HG03469 (cell line): ENCODE results near the gene STUM.

ENCODE experiments used
- ATAC-seq: cut with Tn5 transposase; IDR thresholded peaks from one replicate; pipeline ENCODE4 v1.9.1; 2021; ENCODE audit warnings: mild to moderate bottlenecking, moderate library complexity, moderate number of reproducible peaks; ENCODE audit not compliant: unreplicated experiment

The STUM gene

DNA sequence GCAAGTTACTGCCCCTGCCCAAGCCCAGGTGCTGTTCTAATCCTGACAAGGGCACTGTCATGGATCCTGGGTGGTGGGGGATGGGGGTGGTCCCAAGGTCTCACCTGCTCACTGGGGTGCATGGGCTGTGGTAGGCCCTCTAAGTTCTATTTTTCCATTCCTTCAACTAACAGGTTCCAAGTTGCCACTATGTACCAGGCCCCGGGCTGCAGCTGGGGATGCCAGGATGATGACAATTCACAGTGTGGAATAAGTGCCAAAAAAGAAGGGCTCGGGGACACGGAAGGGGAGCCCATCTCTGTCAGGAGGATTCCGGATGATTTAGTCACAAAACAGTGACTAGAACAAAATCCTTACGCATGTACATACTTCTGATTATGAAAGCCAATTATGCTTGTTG, 76.0 kb downstream of the STUM start:
- no peak for ATAC-seq

DNA sequence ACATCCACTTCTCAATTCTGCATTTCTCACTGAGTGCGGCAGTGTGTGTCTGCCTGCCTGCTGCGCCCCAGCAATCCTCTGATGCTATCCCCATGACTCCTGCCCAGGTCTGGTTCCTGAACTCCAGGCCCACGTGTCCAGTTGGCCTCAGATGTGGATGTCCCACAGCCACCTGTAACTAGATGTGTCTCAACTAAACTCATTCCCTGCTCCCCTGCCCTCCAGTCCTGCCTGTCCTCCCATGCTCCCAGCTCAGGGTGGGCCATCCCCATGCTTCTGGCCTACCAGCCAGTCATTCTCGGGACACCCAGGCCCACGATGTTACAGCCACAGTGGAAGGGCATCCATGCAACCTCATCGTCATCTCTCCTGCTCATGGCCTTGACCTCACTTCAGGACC, 76.8 kb downstream of the STUM start:
- no peak for ATAC-seq

DNA sequence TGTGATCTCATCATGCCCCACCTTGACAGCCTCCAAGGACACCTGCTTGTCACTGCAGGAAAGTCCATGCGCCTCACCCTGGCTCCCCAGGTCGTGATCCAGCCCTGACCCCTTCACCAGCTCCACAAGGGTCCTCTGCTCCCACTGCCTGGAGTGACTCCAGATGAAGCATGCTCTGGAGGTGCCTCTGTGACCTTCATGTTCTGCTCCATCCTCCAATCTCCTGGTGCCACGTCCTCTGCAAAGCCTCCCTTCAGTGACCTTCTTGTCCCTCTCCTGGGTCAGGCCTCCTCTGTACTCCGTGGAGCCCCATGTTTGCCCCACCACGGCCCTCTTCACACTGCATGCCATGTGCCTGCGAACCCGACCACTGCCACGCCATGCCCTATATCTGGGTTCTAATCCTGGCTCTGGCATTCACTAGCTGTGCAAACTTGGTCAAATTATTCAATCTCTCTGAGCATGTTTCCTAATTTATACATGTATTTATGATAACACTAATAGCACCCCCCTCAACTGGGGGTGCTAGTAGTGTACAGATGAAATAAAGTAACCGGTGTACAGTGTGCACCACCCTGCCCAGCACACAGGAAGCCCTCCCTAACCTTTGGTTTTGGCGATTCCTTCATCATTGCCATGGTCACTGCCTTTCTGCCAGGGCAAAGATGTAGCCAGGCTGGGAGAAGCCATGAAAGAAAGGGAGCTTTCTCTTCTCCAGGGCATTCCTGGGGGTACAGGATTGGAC, 77.4 kb downstream of the STUM start:
- ATAC-seq: no peak

DNA sequence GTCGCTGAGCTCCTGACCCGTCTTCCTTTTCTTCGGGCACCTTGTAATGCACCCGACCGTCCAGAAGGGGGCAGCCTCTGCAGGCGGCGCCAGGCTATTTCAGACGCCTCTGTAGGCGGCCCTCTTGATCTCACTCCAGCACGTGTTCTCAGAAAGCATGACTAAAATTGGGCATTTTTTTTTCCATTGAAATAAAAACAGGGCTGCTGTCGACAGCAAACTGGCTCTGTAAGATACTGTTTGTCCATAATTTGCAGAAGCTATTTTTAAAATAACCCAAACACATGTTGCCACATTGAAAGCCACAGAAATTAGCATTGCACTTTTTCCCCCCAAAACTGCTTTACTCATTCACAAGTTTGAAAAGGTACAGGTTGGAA, 78.0 kb downstream of the STUM start:
- peak; percentile 48 for ATAC-seq

DNA sequence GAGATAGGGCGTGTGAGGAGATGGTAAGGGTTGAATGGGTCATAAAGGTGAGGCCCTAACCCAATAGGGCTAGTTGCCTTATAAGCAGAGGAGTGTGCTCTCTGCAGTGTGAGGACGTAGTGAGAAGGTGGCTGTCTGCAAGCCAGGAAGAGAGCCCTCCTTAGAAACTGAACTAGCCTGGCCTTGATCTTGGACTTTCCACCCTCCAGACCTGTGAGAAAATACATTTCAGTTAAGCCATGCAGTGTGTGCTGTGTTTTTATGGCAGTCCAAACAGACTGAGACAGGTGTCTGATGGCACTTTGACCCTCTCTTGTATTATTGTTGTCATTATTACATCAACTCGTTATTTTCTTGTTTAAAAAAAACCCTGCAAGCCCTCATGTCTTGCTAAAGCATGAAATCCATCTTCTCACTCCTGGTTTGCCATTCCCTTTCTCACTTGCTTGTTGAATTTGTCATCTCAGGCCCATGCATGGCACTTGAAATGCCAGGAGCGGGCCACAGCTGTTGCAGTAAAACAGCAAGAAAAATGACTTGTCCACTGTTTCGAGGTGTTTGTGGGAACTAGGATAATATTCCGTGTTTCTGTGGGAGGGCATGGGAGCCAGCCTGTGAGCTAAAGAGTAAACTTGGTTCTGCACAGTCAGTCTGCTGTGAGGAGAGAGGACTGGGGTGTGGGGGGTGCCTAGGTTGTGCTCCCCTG, 78.6 kb downstream of the STUM start:
- no peak for ATAC-seq

DNA sequence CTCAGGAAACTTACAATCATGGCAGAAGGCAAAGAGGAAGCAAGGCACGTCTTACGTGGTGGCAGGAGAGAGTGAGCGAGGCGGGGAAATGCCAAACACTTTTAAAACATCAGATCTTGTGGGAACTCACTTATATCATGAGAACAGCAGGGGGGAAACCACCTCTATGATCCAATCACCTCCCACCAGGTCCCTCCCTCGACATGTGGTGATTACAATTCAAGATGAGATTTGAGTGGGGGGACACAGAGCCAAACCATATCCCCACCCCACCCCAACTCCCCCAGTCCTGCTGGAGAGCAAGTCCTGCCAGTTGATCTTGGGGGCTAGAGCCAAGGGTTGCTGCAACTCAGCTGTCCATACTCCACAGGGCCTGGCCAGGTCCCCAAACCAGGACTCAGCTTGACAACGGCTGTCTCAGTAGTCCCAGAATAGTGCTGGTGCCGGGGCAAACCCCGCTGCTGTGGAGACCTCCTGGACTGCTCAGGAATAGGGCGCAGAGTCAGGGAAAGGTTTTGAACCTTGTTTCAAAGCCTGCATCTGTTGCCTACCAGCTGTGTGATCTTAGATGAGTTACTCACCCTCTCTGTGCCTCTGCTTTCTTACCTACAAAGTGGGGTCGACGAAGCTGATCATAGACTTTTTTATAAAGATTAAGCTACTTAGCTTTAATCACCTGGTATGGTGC, 79.5 kb downstream of the STUM start:
- no peak for ATAC-seq

DNA sequence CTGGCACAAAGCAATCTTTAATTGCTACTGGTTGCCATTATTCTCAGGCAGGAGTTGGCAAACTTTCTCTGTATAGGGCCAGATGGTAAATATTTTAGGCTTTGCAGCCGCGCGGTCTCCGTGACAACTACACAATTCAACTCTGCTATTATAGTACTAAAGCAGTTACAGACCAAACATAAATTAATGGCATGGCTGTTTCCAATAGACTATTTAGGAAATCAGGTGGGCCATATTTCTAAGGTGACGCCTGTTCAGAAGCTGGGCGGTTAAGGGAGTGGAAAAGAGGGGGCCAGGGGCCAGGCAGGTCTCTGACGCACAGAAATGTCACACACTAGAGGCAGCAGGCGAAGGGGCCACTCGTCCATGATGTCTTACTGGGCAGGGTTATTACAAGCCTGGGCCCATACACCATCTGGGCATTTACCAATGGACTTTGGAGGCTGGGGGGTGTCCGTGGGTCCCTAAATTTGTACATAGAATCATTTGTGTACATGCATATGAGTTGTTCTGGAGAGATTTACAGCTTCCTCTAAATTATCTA, 80.1 kb downstream of the STUM start:
- no peak for ATAC-seq

DNA sequence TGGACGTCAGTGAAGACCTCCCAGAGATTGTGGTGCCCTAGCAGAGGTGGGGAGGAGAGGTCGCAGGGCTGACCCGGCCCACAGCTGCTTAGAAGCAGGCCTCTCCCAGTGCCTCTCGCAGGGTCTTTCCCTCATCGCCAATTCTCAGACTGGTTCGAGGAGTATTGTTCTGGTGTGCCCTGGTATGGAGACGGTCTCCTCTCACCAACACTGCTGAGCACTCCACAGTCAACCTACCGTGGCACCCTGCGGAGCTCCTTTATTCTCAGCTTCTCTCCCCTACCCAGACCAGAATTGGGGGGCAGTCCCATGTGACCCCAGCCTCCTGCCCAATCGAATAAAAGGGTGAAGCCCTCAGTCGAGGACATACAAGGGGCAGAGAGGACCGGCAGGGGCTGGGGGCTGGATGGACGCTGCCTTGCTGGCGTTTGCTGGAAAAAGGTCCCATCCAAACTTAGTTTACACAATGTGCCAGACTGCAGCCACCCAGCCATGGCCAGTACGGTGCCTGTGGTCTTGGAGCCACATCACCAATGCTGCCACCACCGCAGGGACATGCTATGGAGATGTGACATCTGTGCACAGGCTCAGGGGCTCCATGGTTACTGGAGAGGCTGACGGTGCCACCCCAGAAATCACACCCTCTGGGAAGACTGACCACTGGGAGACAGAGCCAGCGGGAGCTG, 80.8 kb downstream of the STUM start:
- no peak for ATAC-seq

DNA sequence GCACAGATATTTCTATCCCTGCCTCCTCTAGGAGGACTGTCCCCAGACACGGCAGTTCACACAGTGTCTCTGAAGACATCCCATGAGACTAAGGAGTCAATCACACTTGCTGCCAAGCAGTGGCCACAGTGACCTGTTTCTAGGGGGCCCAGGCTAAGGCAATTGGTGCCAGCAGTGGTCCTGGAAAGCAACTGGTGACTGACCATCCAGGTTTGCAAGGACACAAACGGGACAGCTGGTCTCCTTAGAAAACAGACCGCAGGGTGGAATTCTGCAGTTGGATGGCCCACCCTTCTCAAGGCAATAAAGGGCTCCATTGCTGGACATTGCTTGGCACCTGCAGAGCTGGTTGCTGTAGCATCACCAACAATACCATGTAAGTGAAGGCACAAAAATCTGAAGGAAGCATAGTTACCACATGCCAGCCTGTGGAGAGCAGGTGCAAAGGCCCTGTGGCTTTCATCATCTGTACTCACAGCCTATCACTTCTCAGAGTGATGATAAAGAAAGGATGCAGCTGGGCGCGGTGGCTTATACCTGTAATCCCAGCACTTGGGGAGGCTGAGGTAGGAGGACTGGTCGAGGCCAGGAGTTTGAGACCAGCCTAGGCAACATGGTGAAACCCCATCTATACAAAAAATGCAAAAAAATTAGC, 81.5 kb downstream of the STUM start:
- no peak for ATAC-seq

DNA sequence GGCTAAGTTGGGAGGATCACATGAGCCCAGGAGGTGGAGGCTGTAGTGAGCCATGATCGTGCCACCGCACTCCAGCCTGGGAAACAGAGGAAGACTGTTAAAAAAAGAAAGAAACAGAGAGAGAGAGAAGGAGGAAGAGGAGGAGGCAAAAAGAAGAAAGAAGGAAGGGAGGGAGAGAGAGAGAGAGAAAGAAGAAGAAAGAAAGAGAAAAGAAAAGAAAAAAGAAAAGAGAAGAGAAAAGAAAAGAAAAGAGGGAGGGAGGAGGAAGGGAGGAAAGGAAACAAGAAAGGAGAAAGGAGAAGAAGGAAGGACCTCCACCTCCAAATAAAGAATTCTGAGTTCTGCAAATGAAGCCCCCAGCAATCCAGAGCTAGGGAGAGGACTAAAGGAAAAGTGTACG, 82.0 kb downstream of the STUM start:
- no peak for ATAC-seq

DNA sequence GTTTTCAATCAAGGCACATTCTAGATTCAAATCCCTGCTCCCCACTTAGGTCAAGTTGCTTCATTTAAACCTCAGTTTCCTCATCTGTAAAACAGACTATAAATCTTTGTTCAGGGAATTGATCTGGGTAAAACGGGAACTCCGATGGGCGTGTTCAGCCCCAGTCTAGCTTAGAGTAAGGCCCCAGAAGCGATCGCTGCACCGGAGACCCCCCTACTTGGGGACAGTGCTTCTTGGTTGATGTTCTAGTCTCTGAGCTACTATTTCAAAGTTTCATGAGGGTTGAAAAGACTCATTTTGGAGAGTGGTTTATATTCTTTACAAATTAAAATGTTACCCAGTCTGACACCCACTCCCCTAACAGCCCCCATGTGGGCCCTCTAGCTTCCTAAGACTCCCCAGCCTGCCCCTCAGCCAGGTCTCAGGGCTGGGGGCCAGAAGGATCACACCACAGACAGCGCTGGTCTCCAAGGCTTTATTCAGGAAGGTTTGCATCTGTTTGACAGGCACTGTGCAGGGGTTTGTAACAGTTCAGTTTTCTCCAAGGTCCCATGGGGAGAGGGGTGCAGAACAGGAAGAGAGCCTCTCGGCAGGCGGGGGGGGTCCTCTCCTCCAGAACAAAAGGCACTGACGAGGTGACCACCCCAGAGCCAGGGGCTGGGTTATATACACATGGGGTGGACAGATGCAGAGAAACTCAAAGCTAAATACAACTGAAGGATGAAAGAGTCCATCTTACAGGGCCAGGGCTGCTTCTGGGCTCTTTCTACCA, 82.9 kb downstream of the STUM start:
- no peak for ATAC-seq

DNA sequence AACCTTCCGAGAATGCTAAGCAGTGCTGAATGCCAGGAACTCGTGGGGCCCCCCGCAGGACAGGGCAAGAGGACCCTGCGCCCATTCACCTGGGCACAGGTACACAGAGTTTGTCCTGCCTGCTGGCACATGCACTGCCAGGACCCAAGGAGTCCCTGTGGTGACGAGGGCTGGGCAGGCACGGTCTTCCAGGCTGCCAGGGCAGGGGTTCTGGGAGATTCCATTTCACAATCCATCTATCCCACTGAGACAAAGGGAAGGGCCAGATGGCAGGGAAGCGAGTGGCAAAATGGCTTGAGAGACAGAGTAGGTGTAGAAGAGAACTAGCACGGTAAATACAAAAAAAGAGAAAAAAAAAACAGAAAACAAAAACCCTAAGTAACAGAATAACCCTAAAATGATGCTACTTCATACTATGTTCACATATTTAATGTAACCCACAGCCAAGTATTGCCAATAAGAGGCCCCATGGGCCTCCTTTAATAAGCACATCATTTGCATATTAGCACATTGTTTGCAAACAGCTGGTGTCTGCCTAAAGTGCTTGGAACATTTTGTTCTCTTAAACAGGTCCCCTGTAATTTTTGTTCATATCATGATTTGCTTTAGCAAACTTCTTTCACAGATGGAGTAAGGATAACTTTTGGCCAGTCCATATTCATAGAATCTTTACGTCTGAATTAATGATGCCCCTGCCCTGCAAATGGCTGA, 83.8 kb downstream of the STUM start:
- no peak for ATAC-seq

DNA sequence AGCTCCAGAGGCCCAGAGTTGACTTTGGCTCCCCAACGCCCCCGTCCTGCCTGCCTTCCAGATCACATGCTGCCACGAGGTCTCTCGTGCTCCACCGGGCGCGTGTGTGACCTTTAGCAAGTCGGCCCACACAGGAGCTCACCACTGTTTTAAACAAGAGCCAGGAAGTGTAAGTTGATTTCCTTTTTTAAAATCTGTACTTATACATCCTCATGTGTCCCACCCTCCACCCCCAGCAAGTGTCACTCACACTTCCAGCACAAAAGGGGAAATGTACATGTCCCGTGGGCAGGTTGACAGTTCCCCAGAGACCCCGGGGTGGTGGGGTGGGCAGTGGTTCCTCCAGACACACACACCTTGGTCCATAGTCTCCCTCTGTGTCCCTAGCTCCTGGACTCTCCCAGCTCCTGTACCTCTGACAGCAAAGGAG, 84.4 kb downstream of the STUM start:
- no peak for ATAC-seq

DNA sequence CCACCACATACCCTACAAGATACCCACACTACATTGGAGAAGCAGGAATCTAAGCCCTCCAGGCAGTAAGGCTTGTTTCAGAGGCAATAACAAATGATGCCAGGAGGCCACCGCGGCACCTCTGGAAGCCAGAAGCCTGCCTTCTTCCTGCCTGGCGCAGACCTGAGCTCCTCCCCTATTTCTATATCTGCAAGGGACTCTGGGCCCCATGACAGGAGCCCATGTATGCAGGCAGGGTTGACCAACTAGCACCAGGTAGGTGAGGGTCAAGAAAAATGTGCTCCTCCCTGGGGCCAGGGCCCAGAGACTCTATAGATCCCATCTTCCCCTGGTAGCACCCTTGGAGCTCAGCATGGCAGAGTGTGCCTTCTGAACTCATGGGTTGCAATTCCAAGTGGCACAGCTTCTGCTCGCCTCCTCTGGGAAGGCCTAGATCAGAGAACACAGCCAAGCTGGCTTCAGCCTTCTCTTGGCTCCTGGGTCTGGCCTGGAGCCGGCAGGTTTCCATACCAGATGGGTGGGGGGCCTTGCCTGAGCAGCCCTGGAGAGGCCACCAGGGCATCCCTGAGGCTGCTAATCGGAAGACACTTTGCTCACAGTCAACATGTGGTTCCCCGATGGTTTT, 85.1 kb downstream of the STUM start:
- ATAC-seq: peak; percentile 21

DNA sequence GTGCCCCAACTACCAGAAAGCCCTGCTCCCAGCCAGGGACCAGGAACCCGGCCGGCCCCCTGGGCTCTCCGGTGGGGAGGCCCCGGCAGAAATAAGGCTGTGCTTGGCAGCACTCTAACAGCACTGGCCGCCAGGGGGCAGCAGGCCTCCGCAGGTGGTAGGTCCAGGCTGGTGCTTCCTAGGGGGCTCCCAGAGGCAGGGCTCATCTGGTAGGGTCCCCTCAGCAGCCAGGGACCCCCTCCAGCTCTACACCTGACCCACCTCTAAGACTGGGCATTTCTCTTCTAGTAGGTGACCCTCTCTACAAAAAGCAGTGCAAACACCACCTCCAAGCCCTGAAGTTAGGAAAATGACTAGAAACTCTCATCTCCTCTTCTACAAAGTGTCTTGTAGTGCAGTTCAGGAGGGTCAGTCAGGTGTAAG, 85.6 kb downstream of the STUM start:
- ATAC-seq: peak; percentile 62

DNA sequence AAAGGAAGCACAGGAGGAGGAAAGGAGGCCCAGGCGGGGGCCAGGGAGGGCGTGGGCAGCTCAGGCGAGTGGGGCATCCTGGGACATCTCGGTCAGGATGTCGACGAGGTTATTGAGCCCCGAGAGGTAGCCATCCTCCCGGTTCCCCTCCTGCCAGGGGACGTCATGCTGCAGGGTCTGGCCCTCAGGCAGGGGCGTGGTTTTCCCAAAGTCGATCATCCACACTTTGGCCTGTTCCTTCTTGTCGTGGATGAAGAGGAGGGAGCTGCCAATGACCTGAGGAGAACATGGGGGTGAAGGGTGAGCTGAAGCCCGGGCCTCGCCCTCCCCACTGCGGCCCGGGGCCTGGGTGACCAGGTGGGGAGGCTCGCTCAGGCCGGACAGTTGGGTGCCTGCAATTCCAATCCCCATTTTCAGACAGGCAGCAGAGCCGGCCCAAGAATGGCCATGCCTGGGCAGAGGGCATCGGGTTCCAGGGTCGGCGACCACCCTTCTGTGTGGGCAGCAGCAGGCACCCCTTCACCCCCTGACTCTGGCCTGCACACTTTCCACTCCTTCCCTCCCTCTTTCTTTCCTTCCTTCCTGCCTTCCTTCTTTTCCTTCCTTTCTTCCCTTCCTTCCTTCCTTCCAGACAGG, 86.2 kb downstream of the STUM start:
- no peak for ATAC-seq

DNA sequence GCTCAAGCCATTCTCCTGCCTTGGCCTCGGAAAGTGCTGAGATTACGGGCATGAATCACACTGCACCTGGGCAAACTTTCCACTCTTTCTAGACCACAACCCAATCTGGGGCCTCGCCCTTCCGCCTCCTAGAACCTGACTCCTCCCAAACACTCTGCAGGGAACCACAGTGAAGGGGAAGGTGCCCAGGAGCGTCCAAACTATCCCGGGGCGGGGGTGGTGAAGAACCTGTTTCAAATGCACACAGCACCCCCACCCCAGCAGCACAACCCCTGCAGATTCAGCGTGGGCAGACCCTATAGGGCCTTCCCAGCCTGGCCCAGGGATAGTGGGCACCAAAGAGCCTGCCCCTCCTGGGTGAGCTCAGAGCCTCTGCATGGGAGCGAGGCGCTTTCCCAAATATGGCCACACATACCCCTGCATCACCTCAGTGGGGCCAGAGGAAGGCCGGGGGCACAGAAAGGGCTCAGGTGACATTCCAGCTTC, 86.9 kb downstream of the STUM start:
- no peak for ATAC-seq

DNA sequence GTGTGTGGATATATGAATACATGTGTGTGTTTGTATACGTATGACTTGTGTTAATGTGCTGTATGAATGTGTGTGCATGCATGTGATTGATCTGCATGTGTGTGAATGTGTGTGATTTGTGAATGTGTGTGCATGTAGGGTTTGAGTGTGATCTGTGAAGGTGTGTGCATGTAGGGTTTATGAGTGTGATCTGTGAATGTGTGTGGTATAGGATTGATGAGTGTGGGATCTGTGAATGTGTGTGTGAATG, 88.2 kb downstream of the STUM start:
- ATAC-seq: no peak
